Neural crest cell (in vitro differentiated cells): ENCODE data around the gene CLDN4. TPM values are rescaled to one million over a fixed set of nuclear protein-coding genes. Genes with fewer than 3 reads are reported as not detected.

Source experiments
- DNase-seq: peaks from one replicate; pipeline ENCODE4 v3.0.0; 2021; ENCODE audit warnings: low read depth, mixed read lengths, low spot score
- H3K27ac Mint-ChIP-seq: one replicate; pipeline ENCODE4 v1.8.0; 2021; ENCODE audit warnings: mild to moderate bottlenecking, mixed read lengths; ENCODE audit not compliant: unreplicated experiment
- H3K27me3 Mint-ChIP-seq: 2 replicates; pipeline ENCODE4 v1.8.0; 2021; ENCODE audit warnings: low read depth, mild to moderate bottlenecking, mixed read lengths
- H3K36me3 Mint-ChIP-seq: 2 replicates; pipeline ENCODE4 v1.8.0; 2021; ENCODE audit warnings: low read depth, mild to moderate bottlenecking, mixed read lengths
- H3K4me1 Mint-ChIP-seq: 2 replicates; pipeline ENCODE4 v1.8.0; 2021; ENCODE audit warnings: mixed read lengths
- H3K4me3 Mint-ChIP-seq: one replicate; pipeline ENCODE4 v1.8.0; 2021; ENCODE audit warnings: mild to moderate bottlenecking, mixed read lengths
- H3K9me3 Mint-ChIP-seq: 2 replicates; pipeline ENCODE4 v1.8.0; 2021; ENCODE audit warnings: mixed read lengths
- CTCF ChIP-seq: fragments of 200-600 bp; sonication (generic); conservative IDR thresholded peaks from 2 replicates; pipeline ENCODE4 v1.5.0; 2021; ENCODE audit warnings: antibody characterized with exemption, mild to moderate bottlenecking
- total RNA-seq: library from RNA; stranded (reverse); gene quantifications from 2 replicates; pipeline ENCODE4 v1.2.1, GENCODE V29; 2021

CLDN4 gene
- total RNA-seq, 1 donor from 2014 or later: 0.47 TPM

GRCh38 chr7:73851410-73852338, 20.9 kb downstream of the CLDN4 start:
- H3K4me1 Mint-ChIP-seq: no peaks in the 10 kb centered on the region
- peaks cover 30% of the 10 kb centered on the region for H3K27me3 Mint-ChIP-seq
- no peaks in the 10 kb centered on the region for H3K36me3 Mint-ChIP-seq
- TF ChIP-seq CTCF: no peak
- H3K27ac Mint-ChIP-seq: no peak overlapping the region
- no peak for DNase-seq
- no peak overlapping the region for H3K4me3 Mint-ChIP-seq
- H3K9me3 Mint-ChIP-seq: no peaks in the 10 kb centered on the region

GRCh38 chr7:73852500-73852899, 21.7 kb downstream of the CLDN4 start:
- Mint-ChIP-seq H3K27me3 (peaks cover 35% of the 10 kb centered on the region), H3K9me3 (no peaks in the 10 kb centered on the region), H3K4me3 (no peak overlapping the region), H3K4me1 (no peaks in the 10 kb centered on the region), H3K27ac (no peak overlapping the region), H3K36me3 (no peaks in the 10 kb centered on the region)
- TF ChIP-seq CTCF: no peak
- no peak for DNase-seq

- no peak for DNase-seq
- H3K36me3 Mint-ChIP-seq: no peaks in the 10 kb centered on the region
- no peak for TF ChIP-seq CTCF
- no peak overlapping the region for H3K27ac Mint-ChIP-seq
- peaks cover 43% of the 10 kb centered on the region for H3K27me3 Mint-ChIP-seq
- no peak overlapping the region for H3K4me3 Mint-ChIP-seq
- no peaks in the 10 kb centered on the region for H3K4me1 Mint-ChIP-seq
- no peaks in the 10 kb centered on the region for H3K9me3 Mint-ChIP-seq
Measured at GRCh38 chr7:73856941-73857340, 26.1 kb downstream of the CLDN4 start.

- no peak overlapping the region for H3K27ac Mint-ChIP-seq
- no peaks in the 10 kb centered on the region for H3K4me1 Mint-ChIP-seq
- H3K4me3 Mint-ChIP-seq: no peak overlapping the region
- no peak for DNase-seq
- H3K9me3 Mint-ChIP-seq: no peaks in the 10 kb centered on the region
- H3K36me3 Mint-ChIP-seq: no peaks in the 10 kb centered on the region
- no peak for TF ChIP-seq CTCF
- H3K27me3 Mint-ChIP-seq: peaks cover 35% of the 10 kb centered on the region
Measured at GRCh38 chr7:73858807-73859206, 28.0 kb downstream of the CLDN4 start.

- Mint-ChIP-seq H3K27me3 (peaks cover 23% of the 10 kb centered on the region), H3K4me3 (no peak within 1 kb of the TSS), H3K36me3 (no peaks in the 10 kb centered on the region), H3K27ac (no peak within 1 kb of the TSS), H3K9me3 (no peaks in the 10 kb centered on the region), H3K4me1 (no peaks in the 10 kb centered on the region)
- no peak for DNase-seq
- no peak for TF ChIP-seq CTCF
Measured at GRCh38 chr7:73860859-73861258, 30.1 kb downstream of the CLDN4 start, which contains the start of gene TMEM270. Gene TMEM270, plus strand, starts transcription at chr7:73861159. Its CDS starts 36 bp downstream, at chr7:73861195.
